ENCODE results near the gene IFT25.

Gene IFT25

DNA sequence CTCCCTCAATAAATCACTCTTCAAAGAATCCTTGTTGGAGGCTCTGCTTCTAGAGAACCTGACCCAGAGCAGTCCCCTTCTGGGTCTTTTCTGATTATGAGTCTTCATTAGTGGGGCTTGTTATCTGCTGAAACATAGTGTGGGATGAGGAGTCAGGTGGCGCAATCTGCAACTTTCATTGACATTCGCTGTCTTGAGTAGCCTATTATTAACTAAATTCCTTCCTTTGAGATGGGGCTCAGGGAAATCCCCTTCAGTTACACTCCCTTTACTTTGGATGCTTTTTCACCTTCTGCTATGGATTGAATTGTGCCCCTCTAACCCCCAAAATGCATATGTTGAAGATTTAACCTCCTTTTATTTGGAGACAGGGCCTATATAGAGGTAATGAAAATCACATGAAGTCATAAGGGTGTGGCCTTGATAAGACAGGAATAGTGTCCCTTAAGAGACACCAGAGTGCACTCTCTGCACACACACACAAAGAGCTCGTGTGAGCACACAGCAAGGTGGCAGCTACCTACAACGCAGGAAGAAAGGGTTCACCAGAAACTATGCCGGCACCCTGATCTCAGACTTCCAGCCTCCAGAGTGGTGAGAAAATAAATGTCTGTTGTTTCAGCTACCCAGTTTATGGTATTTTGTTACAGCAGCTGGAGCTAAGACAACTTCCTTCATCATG is 32.0 kb downstream of the IFT25 start:
- no peaks in the 10 kb centered on the region for H3K9me3 ChIP-seq (ENCODE audit: low read length)
- no peaks in the 10 kb centered on the region for H3K4me1 ChIP-seq (ENCODE audit: insufficient read depth, low read length)
- no peak overlapping the region for H3K9ac ChIP-seq (ENCODE audit: low read length)
- H3K27ac ChIP-seq (ENCODE audit: low read depth, low read length): no peak overlapping the region
- peaks cover 8% of the 10 kb centered on the region for H3K36me3 ChIP-seq (ENCODE audit: insufficient read depth, low read length)
- H3K4me3 ChIP-seq (ENCODE audit: low read depth in 1 of 2, low read length in 2 of 2): no peak overlapping the region
- no peaks in the 10 kb centered on the region for H3K27me3 ChIP-seq (ENCODE audit: control insufficient read depth in 1 of 2, insufficient read depth in 2 of 2, low read length in 2 of 2)

DNA sequence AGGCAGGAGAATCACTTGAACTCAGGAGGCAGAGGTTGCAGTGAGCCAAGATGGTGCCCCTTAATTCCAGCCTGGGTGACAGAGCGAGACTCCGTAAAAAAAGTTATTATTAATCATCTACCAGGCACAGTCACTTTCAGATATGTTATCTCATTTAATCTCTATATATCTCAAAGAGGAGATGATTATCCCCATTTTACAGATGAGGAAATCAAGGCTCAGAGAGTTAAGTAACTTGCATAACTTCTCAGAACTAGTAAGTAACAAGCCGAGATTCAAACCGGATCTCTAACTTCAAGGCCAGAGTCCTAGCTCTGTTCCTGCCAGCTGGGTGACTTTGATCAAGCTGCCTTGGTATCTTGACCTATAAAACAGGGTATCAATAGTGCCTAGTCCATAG is 34.1 kb downstream of the IFT25 start:
- Histone ChIP-seq H3K27me3 (ENCODE audit: control insufficient read depth in 1 of 2, insufficient read depth in 2 of 2, low read length in 2 of 2) (no peaks in the 10 kb centered on the region), H3K36me3 (ENCODE audit: insufficient read depth, low read length) (peaks cover 4% of the 10 kb centered on the region), H3K9ac (ENCODE audit: low read length) (no peak overlapping the region), H3K4me3 (ENCODE audit: low read depth in 1 of 2, low read length in 2 of 2) (no peak overlapping the region), H3K4me1 (ENCODE audit: insufficient read depth, low read length) (no peaks in the 10 kb centered on the region), H3K27ac (ENCODE audit: low read depth, low read length) (no peak overlapping the region), H3K9me3 (ENCODE audit: low read length) (no peaks in the 10 kb centered on the region)

DNA sequence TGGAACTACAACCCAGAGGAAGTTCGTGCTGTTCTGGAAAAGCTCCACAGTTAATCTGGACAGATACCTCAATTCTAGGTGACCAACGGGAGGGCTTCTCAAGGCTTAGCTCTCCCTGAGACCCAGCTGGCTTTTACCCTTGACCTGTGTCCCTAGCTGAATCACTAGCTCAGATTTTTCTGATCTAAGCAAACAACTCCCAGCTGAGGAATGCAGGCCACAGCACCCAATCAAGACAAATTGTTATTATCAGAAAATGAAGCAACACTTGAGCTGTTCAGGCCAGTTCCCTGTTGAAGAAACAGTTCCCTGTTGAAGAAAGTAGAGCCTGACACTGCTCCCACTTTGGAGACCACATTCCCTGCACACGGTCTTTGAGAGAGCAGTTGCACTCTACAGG is 35.6 kb downstream of the IFT25 start:
- Histone ChIP-seq H3K9me3 (ENCODE audit: low read length) (no peaks in the 10 kb centered on the region), H3K4me3 (ENCODE audit: low read depth in 1 of 2, low read length in 2 of 2) (no peak overlapping the region), H3K36me3 (ENCODE audit: insufficient read depth, low read length) (peaks cover 3% of the 10 kb centered on the region), H3K4me1 (ENCODE audit: insufficient read depth, low read length) (no peaks in the 10 kb centered on the region), H3K9ac (ENCODE audit: low read length) (no peak overlapping the region), H3K27ac (ENCODE audit: low read depth, low read length) (no peak overlapping the region), H3K27me3 (ENCODE audit: control insufficient read depth in 1 of 2, insufficient read depth in 2 of 2, low read length in 2 of 2) (no peaks in the 10 kb centered on the region)

DNA sequence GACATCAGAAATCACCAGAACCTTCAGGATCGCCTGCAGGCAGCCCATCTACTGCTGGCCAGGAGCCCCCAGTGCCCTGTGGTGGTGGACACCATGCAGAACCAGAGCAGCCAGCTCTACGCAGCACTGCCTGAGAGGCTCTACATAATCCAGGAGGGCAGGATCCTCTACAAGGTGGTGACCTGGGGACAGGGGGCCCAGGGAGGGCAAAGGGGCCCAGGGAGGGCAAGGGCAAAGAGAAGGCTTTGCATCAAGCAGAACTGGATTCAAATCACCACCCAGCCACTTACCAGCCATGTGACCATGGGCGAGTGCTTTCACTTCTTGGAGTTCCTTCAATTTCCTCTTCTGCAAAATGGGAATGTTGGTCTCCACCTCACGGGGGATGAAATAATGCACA is 39.4 kb downstream of the IFT25 start:
- no peaks in the 10 kb centered on the region for H3K36me3 ChIP-seq (ENCODE audit: insufficient read depth, low read length)
- no peaks in the 10 kb centered on the region for H3K9me3 ChIP-seq (ENCODE audit: low read length)
- H3K9ac ChIP-seq (ENCODE audit: low read length): no peak overlapping the region
- H3K27me3 ChIP-seq (ENCODE audit: control insufficient read depth in 1 of 2, insufficient read depth in 2 of 2, low read length in 2 of 2): no peaks in the 10 kb centered on the region
- no peaks in the 10 kb centered on the region for H3K4me1 ChIP-seq (ENCODE audit: insufficient read depth, low read length)
- no peak overlapping the region for H3K4me3 ChIP-seq (ENCODE audit: low read depth in 1 of 2, low read length in 2 of 2)
- no peak overlapping the region for H3K27ac ChIP-seq (ENCODE audit: low read depth, low read length)

DNA sequence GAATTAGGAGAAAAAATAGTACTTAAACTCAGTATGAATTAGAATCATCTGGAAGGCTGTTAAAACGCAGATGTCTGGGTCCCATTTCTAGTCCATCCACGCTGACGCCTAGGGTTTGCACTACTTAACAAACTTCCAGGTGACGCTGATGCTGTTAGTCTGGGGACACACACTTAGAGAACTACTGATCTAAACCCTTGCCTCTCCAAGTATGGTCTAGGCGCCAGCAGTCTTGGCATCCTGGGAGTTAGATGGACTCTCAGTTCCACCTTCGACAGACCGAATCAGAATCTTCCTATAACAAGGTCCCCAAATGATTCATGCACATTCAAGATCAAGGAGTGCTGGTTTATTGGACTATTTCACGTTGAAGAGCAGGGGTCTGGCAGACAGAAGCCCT is 40.0 kb downstream of the IFT25 start:
- Histone ChIP-seq H3K27ac (ENCODE audit: low read depth, low read length) (no peak overlapping the region), H3K36me3 (ENCODE audit: insufficient read depth, low read length) (no peaks in the 10 kb centered on the region), H3K9me3 (ENCODE audit: low read length) (no peaks in the 10 kb centered on the region)

DNA sequence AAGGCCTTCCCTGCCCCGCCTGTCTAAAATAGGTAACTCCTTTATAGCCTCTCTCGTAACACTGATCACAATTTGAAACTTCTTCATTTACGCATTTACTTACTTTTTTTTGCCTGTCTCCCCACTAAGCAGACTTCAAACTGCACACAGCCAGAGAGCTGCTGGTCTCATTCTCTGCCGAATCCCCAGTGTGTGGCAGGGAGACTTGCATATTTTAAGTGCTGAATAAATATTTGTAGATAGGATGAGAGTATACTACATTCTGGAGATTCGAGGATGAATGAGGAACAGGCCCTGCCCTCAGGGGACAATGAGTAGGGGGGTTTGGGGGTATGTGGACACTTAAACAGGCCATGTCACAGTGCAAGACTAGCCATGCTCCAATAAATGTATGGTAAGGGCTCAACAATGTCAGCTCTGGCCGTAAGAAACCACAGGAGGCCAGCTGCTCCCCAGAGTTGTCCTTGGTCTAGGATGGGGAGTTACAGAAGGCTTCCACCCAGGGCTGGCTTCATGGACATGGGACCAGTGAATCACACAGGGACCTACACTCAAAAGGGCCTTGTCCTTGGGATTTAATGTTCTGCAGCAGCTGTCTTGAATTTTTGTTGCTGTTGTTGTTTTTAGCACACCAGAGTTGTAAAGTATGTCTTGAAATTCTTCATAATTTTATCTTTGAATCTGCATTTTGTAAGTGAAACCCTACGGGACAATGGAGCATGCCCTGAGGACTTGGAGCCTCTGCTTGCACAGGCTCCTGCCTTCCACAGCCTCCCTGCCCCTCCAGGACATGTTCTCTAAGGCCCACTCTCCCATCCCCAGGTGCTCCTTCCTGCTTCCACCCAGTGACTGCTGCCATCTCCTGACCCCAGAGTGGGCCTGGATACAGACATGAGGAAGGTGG is 43.0 kb downstream of the IFT25 start:
- Histone ChIP-seq H3K9me3 (ENCODE audit: low read length) (no peaks in the 10 kb centered on the region), H3K36me3 (ENCODE audit: insufficient read depth, low read length) (no peaks in the 10 kb centered on the region), H3K4me1 (ENCODE audit: insufficient read depth, low read length) (peaks cover 18% of the 10 kb centered on the region), H3K27ac (ENCODE audit: low read depth, low read length) (no peak overlapping the region), H3K27me3 (ENCODE audit: control insufficient read depth in 1 of 2, insufficient read depth in 2 of 2, low read length in 2 of 2) (no peaks in the 10 kb centered on the region), H3K9ac (ENCODE audit: low read length) (no peak overlapping the region), H3K4me3 (ENCODE audit: low read depth in 1 of 2, low read length in 2 of 2) (no peak overlapping the region)

More for the DNA sequence above, 40.0 kb downstream of the IFT25 start:
- Histone ChIP-seq H3K4me1 (ENCODE audit: insufficient read depth, low read length) (no peaks in the 10 kb centered on the region), H3K9ac (ENCODE audit: low read length) (no peak overlapping the region), H3K27me3 (ENCODE audit: control insufficient read depth in 1 of 2, insufficient read depth in 2 of 2, low read length in 2 of 2) (no peaks in the 10 kb centered on the region), H3K4me3 (ENCODE audit: low read depth in 1 of 2, low read length in 2 of 2) (no peak overlapping the region)

DNA sequence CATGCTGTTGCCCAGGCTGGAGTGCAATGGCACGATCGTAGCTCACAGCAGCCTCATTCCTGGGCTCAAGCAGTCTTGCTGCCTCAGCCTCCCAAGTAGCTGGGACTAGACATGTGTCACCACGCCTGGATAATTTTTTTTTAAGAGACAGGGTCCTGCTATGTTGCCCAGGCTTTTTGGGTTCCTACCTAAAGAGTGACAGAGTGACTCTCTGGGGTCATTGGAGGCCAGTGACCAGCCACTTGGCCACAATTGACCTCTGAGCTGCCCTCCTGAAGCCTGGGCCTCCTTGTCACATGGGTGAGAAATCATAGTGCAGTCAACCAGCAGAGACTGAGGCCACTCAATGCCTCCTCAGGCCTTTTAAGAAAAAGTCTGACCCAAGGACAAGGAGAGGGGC is 45.8 kb downstream of the IFT25 start:
- Histone ChIP-seq H3K36me3 (ENCODE audit: insufficient read depth, low read length) (no peaks in the 10 kb centered on the region), H3K4me1 (ENCODE audit: insufficient read depth, low read length) (peaks cover 28% of the 10 kb centered on the region), H3K27ac (ENCODE audit: low read depth, low read length) (no peak overlapping the region), H3K4me3 (ENCODE audit: low read depth in 1 of 2, low read length in 2 of 2) (no peak overlapping the region), H3K9ac (ENCODE audit: low read length) (no peak overlapping the region), H3K27me3 (ENCODE audit: control insufficient read depth in 1 of 2, insufficient read depth in 2 of 2, low read length in 2 of 2) (no peaks in the 10 kb centered on the region), H3K9me3 (ENCODE audit: low read length) (no peaks in the 10 kb centered on the region)

DNA sequence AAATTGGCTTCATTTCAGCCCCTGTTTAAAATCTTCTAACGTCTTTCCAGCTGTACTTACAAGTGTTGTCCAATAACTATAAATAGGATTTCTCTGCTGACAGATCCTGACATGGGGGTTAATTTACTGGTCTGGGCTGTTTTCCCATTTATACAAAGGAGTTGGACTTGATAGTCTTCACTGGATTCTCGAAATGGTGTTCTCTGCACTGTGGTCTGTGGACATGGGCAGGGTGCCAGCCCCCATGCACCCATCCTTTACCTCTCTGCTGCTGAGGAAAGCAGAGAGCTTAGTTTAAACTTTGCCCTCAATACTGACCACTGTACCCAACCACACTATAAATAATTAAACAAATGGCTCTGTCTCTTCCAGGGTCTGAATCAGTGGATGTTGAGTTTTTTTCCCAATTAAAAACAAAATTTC is 46.3 kb downstream of the IFT25 start:
- Histone ChIP-seq H3K27me3 (ENCODE audit: control insufficient read depth in 1 of 2, insufficient read depth in 2 of 2, low read length in 2 of 2) (no peaks in the 10 kb centered on the region), H3K9me3 (ENCODE audit: low read length) (no peaks in the 10 kb centered on the region), H3K9ac (ENCODE audit: low read length) (no peak overlapping the region), H3K4me1 (ENCODE audit: insufficient read depth, low read length) (peaks cover 28% of the 10 kb centered on the region), H3K4me3 (ENCODE audit: low read depth in 1 of 2, low read length in 2 of 2) (no peak overlapping the region), H3K27ac (ENCODE audit: low read depth, low read length) (no peak overlapping the region), H3K36me3 (ENCODE audit: insufficient read depth, low read length) (no peaks in the 10 kb centered on the region)

DNA sequence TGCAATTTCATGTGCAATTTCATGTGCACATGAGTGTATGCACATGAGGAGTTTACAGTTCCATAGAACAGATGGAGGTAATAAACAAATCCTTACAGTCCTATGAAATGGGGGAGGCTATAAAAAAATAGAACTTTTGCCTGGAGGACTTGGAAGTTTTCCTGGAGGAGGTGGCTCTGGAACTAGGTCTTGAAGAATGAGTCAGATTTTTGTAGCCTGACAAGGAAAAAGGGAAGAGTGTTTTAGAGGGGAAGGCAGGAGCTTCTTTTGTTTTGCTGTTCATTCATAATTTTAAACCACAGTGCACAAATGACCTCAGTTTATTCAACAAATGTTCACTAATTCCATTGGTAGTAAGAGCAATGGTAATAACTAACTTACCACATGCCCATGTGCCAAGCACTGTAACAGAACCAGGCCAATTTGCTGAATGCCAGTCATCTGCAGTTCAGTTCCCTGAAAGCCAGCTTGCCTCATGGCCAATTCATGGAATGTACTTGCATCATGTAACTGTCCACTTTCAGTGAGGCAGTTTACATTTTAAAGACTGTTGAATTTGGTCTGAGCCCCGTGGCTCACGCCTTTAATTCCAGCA is 48.8 kb downstream of the IFT25 start:
- no peaks in the 10 kb centered on the region for H3K9me3 ChIP-seq (ENCODE audit: low read length)
- no peak overlapping the region for H3K4me3 ChIP-seq (ENCODE audit: low read depth in 1 of 2, low read length in 2 of 2)
- no peaks in the 10 kb centered on the region for H3K27me3 ChIP-seq (ENCODE audit: control insufficient read depth in 1 of 2, insufficient read depth in 2 of 2, low read length in 2 of 2)
- no peak overlapping the region for H3K9ac ChIP-seq (ENCODE audit: low read length)
- peaks cover 28% of the 10 kb centered on the region for H3K4me1 ChIP-seq (ENCODE audit: insufficient read depth, low read length)
- no peaks in the 10 kb centered on the region for H3K36me3 ChIP-seq (ENCODE audit: insufficient read depth, low read length)
- peak overlapping the region; percentile 32 for H3K27ac ChIP-seq (ENCODE audit: low read depth, low read length)

DNA sequence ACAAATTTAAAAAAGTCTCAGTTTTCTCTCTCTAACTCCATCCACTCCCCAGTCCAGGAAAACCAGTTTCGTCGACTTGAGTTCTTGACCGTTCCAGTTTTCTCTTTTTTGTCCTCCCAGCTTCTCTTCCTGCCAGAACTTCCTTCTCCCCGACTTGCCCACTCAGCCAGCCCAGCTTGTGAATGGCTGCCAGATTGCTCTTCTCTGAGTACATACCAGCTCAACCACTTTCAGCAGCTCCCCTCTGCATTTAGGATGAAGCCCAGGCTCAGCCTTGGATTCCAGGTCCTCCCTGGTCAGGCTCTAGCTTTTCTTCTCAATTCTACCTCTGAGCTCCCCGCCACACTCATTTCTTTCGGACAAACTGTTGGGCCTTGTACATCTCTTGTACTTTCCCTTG is 50.1 kb downstream of the IFT25 start:
- H3K27me3 ChIP-seq (ENCODE audit: control insufficient read depth in 1 of 2, insufficient read depth in 2 of 2, low read length in 2 of 2): no peaks in the 10 kb centered on the region
- no peak overlapping the region for H3K9ac ChIP-seq (ENCODE audit: low read length)
- H3K4me1 ChIP-seq (ENCODE audit: insufficient read depth, low read length): peaks cover 30% of the 10 kb centered on the region
- H3K27ac ChIP-seq (ENCODE audit: low read depth, low read length): no peak overlapping the region
- no peaks in the 10 kb centered on the region for H3K9me3 ChIP-seq (ENCODE audit: low read length)
- no peaks in the 10 kb centered on the region for H3K36me3 ChIP-seq (ENCODE audit: insufficient read depth, low read length)
- no peak overlapping the region for H3K4me3 ChIP-seq (ENCODE audit: low read depth in 1 of 2, low read length in 2 of 2)

DNA sequence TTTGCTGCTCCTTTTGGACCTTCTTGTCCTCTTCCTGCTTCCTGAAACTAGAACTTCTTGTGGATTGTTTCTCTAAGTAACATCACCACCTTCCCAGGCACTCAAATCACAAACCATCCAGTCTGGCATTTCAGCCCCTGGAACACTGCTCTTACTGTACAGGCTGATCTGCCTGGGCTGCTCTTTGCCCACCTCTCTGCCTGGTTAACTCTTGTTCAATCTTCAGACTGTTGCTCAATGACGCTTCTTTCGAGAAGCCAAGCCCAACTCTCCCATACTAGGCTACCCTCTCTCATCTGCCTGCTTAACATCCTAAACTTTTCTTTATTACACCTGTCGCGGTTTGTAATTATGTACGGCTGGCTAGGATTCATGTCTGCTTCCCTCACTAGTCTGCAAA is 50.9 kb downstream of the IFT25 start:
- no peaks in the 10 kb centered on the region for H3K9me3 ChIP-seq (ENCODE audit: low read length)
- H3K4me3 ChIP-seq (ENCODE audit: low read depth in 1 of 2, low read length in 2 of 2): no peak overlapping the region
- no peaks in the 10 kb centered on the region for H3K27me3 ChIP-seq (ENCODE audit: control insufficient read depth in 1 of 2, insufficient read depth in 2 of 2, low read length in 2 of 2)
- H3K36me3 ChIP-seq (ENCODE audit: insufficient read depth, low read length): no peaks in the 10 kb centered on the region
- H3K9ac ChIP-seq (ENCODE audit: low read length): no peak overlapping the region
- H3K4me1 ChIP-seq (ENCODE audit: insufficient read depth, low read length): peaks cover 34% of the 10 kb centered on the region
- H3K27ac ChIP-seq (ENCODE audit: low read depth, low read length): no peak overlapping the region
